OCI-LY3 (cell line): ENCODE data around the gene WNT11.

Source experiments
- H2AFZ ChIP-seq: fragments of 200-600, 300-600 bp; shearing (Covaris generic); 2 replicates; pipeline ENCODE4 v1.6.0; 2014; ENCODE audit warnings: antibody characterized with exemption, low read depth, low read length
- H3K27ac ChIP-seq: fragments of 200-600, 300-600 bp; sonication (generic); 2 replicates; pipeline ENCODE4 v1.5.1; 2014; ENCODE audit warnings: mild to moderate bottlenecking, low read length, moderate library complexity, mixed read lengths
- H3K27me3 ChIP-seq: fragments of 200-600, 300-600 bp; sonication (generic); 2 replicates; pipeline ENCODE4 v1.6.1; 2014; ENCODE audit warnings: low read depth, low read length, mixed read lengths
- H3K36me3 ChIP-seq: fragments of 200-600, 300-600 bp; sonication (generic); replicated peaks from 2 replicates; pipeline ENCODE3; 2014; ENCODE audit warnings: low read depth, low read length, mixed read lengths
- H3K4me1 ChIP-seq: fragments of 300-600, 200-600 bp; sonication (generic); 2 replicates; pipeline ENCODE4 v1.6.1; 2014; ENCODE audit warnings: low read length, mixed read lengths
- H3K4me2 ChIP-seq: fragments of 200-600, 300-600 bp; sonication (generic); 2 replicates; pipeline ENCODE4 v1.6.1; 2014; ENCODE audit warnings: low read length, mixed read lengths
- H3K4me3 ChIP-seq: fragments of 300-600, 200-600 bp; sonication (generic); 2 replicates; pipeline ENCODE4 v1.5.1; 2014; ENCODE audit warnings: antibody characterized with exemption, mild to moderate bottlenecking, low read length, moderate library complexity
- H3K79me2 ChIP-seq: fragments of 300-600, 200-600 bp; shearing (Covaris generic); 2 replicates; pipeline ENCODE4 v1.6.1; 2014; ENCODE audit warnings: mild to moderate bottlenecking, low read length, mixed read lengths
- H3K9ac ChIP-seq: fragments of 300-600, 200-600 bp; shearing (Covaris generic); 2 replicates; pipeline ENCODE4 v1.6.0; 2014; ENCODE audit warnings: mild to moderate bottlenecking, low read length, moderate library complexity
- H3K9me3 ChIP-seq: fragments of 200-600, 300-600 bp; shearing (Covaris generic); 2 replicates; pipeline ENCODE4 v1.6.1; 2014; ENCODE audit warnings: low read length, mixed read lengths; ENCODE audit not compliant: insufficient read depth
- H4K20me1 ChIP-seq: fragments of 200-600, 300-600 bp; sonication (generic); 2 replicates; pipeline ENCODE4 v1.6.1; 2016; ENCODE audit warnings: low read length, mixed read lengths; ENCODE audit not compliant: insufficient read depth
- CTCF ChIP-seq: fragments of 200-600, 300-600 bp; sonication (generic); IDR thresholded peaks from 2 replicates; pipeline ENCODE4 v1.5.1; 2014; ENCODE audit warnings: antibody characterized with exemption, low read length, low read depth
- EZH2phosphoT487 ChIP-seq: fragments of 200-600 bp; shearing (Covaris generic); IDR thresholded peaks from 2 replicates; pipeline ENCODE4 v1.6.1; 2018; ENCODE audit warnings: antibody characterized with exemption, mixed run types, low read depth

The WNT11 gene

GRCh38 chr11:76251226-76251575, 44.9 kb upstream of the WNT11 start:
- Histone ChIP-seq H2AFZ (no peak overlapping the region), H3K79me2 (no peaks in the 10 kb centered on the region), H3K4me3 (no peak overlapping the region), H3K4me1 (no peaks in the 10 kb centered on the region), H3K4me2 (no peak overlapping the region), H3K27ac (no peak overlapping the region), H4K20me1 (no peaks in the 10 kb centered on the region), H3K36me3 (no peaks in the 10 kb centered on the region), H3K9me3 (peaks cover 13% of the 10 kb centered on the region), H3K27me3 (peaks cover 26% of the 10 kb centered on the region), H3K9ac (no peak overlapping the region)
- TF ChIP-seq EZH2phosphoT487 = no peak
- no peak for TF ChIP-seq CTCF

DNA sequence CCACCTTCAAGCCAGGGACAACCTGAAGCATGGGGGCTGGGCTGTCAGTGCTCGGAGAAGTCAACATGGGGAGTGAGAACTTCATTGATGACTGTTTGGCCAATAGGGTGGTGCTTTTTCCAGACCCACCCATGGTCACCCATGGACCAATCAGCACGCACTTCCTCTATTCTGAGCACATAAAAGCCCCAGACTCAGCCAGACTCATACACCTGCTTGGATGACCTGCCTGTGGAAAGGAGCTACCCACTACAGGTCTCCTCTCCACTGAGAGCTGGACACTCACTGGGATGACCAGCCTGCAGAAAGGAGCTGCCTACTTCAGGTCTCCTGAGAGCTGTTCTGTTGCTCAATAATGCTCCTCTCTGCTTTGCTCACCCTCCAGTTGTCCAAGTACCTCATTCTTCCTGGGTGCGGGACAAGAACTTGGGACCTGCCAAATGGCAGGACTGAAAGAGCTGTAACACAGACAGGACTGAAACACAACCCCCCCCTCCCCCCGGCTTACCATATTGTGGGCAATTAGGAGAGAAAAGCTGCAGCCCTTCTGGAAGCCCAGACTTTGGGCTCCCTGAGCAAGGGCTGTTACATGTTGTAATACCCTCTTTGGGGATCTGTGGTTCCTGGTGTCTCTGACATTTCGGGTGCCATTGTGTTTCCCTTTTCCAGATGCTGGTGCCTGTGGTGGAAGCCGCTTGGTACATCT, 44.4 kb upstream of the WNT11 start:
- Histone ChIP-seq H3K79me2 (no peaks in the 10 kb centered on the region), H4K20me1 (no peaks in the 10 kb centered on the region), H2AFZ (no peak overlapping the region), H3K36me3 (no peaks in the 10 kb centered on the region), H3K4me3 (no peak overlapping the region), H3K4me1 (no peaks in the 10 kb centered on the region), H3K9me3 (peaks cover 13% of the 10 kb centered on the region), H3K4me2 (no peak overlapping the region), H3K27me3 (peaks cover 26% of the 10 kb centered on the region), H3K27ac (no peak overlapping the region), H3K9ac (no peak overlapping the region)
- TF ChIP-seq CTCF (no peak), EZH2phosphoT487 (no peak)

DNA sequence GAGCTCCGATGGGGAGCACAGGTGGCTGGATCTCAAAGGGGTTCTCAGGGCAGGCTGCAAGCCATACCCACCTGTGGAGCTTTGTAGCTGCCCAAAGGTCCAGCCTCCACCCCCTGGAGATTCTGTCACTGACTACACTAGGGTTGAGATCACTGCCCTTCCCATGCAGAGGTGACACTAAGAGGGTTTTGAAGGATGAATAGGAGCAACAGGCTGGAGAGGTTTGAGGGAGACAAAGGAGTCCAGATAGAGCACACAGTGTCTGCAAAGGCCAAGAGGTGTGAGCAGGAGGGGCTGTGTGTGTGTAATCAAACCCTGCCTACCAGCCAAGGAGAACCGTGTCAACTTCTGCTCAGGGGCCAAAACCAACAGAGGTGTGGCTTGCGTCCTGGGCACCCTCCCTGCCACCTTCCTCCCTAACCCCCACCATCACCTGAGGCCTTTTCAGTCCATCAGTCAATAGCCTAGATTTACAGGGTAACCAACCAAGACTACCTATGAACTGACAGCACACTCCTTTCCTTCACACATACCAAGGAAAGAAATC, 43.0 kb upstream of the WNT11 start:
- Histone ChIP-seq H3K79me2 (no peaks in the 10 kb centered on the region), H3K4me3 (no peak overlapping the region), H4K20me1 (no peaks in the 10 kb centered on the region), H3K9me3 (peaks cover 13% of the 10 kb centered on the region), H3K9ac (no peak overlapping the region), H3K36me3 (no peaks in the 10 kb centered on the region), H3K27me3 (peaks cover 26% of the 10 kb centered on the region), H2AFZ (no peak overlapping the region), H3K27ac (no peak overlapping the region), H3K4me1 (no peaks in the 10 kb centered on the region), H3K4me2 (no peak overlapping the region)
- TF ChIP-seq EZH2phosphoT487 = no peak
- no peak for TF ChIP-seq CTCF

DNA sequence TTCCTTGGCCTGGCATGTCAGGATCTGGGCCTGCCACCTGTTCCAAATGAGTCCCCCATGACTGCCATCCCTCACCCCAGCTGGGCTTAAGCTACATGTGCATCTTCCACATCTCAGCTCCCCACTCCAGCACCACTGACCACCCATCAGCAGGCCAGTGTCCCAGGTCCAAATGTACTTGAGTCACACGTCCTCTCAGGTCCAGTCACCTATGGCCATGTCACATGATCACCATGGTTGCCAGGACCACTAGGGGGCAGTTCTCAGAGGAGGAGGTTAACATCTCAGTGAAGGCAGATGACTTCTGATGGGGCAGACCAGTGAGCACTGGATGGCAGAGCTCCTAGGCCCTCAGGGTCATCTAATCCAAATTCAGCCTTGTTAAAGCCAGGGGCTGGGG, 41.9 kb upstream of the WNT11 start:
- peaks cover 13% of the 10 kb centered on the region for H3K9me3 ChIP-seq
- H4K20me1 ChIP-seq = no peaks in the 10 kb centered on the region
- no peaks in the 10 kb centered on the region for H3K36me3 ChIP-seq
- peak; percentile 47 for TF ChIP-seq CTCF
- no peak for TF ChIP-seq EZH2phosphoT487
- H3K9ac ChIP-seq = no peak overlapping the region
- H3K27ac ChIP-seq = no peak overlapping the region
- H3K4me3 ChIP-seq = no peak overlapping the region
- no peak overlapping the region for H2AFZ ChIP-seq
- peaks cover 18% of the 10 kb centered on the region; the same call in 1 of the 2 replicates for H3K27me3 ChIP-seq
- H3K4me2 ChIP-seq = no peak overlapping the region
- H3K4me1 ChIP-seq = no peaks in the 10 kb centered on the region
- no peaks in the 10 kb centered on the region for H3K79me2 ChIP-seq
